ENCODE data around the gene ABHD16B.

ABHD16B gene

DNA sequence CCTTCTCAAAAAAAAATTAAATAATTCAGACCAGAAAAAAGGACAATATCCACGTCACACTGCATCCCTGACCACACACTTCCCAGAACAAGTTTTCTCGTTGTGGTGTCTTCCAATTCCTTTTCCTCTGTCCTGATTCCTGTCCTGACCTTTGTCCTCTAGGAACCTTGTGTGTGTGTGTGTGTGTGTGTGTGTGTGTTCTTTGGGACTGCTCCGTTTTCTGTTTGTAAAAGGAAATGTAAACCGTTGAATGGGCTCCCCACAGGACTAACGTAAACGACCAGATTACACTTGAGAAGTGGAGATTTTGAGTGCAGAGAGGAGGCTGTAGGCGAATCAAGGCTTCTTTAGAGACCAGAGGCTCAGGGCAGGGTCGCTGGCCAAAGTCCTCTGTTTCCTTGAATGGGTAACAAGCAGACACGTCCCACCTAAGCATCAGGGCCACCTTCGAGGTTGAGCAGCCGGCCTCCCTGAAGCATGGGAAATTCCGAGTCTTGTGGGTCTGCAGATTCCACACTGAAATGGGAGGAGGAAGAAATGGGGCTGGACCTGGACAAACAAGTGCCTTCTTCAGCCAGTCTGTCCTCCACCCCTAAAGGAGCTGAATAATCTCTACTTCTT lies 37.5 kb upstream of the ABHD16B start:
- Histone ChIP-seq H3K9me3 (ENCODE audit: insufficient read depth, low read length) (no peaks in the 10 kb centered on the region), H3K36me3 (ENCODE audit: insufficient read depth, insufficient read length, low read length) (peaks cover 7% of the 10 kb centered on the region), H3K4me3 (ENCODE audit: insufficient read length, low read depth) (no peak overlapping the region), H3K4me1 (ENCODE audit: insufficient read depth, insufficient read length) (peaks cover 31% of the 10 kb centered on the region), H3K27me3 (ENCODE audit: insufficient read depth, insufficient read length) (peaks cover 4% of the 10 kb centered on the region), H3K9ac (ENCODE audit: insufficient read length, low read depth) (no peak overlapping the region)
- TF ChIP-seq YY1 (IDR thresholded peaks at IDR 0.05; ENCODE audit: insufficient read depth, insufficient read length) (no peak), SUZ12 (IDR thresholded peaks at IDR 0.05; ENCODE audit: extremely low read depth, insufficient read depth, insufficient read length) (no peak), ZNF274 (IDR thresholded peaks at IDR 0.05; ENCODE audit: low read depth, low read length) (no peak)
- no peak for DNase-seq (ENCODE audit: low read depth, low spot score)

DNA sequence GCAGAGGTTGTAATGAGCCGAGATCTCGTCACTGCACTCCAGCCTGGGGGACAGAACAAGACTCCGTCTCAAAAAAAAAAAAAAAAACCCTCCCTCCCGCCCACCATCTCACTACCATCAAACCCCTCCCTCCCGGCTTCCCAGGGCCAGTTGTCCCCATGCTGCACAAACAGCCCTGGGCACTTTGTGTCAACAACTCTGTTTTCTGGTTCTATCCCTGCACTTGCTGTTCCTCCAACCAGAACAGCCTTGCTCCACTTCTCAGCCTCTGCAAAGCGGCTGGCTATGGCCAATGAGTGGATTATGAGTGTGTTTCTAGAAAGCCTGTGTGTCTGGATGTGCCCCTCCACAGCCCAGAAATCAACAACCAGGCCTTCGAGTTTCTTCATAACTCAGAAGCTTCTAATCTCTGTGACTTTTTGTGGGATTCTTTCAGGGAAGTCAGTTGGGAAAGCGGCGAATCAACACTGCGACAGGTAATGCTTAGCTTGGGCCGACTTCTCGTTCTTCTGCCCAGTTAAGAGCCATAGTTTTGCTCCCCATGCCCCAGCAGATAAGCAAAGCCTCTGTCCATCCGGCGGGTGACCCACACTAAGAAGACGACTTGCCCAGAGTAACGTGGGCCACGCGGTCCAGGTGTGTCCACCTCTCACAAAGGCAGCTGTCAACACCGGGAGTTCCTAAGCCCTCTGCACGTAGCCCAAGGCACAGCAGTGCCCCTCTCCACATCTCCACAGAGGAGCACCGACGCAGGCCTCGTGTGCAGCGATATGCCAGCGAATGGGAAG lies 35.8 kb upstream of the ABHD16B start:
- Histone ChIP-seq H3K9ac (ENCODE audit: insufficient read length, low read depth) (no peak overlapping the region), H3K9me3 (ENCODE audit: insufficient read depth, low read length) (no peaks in the 10 kb centered on the region), H3K4me1 (ENCODE audit: insufficient read depth, insufficient read length) (peaks cover 33% of the 10 kb centered on the region), H3K4me3 (ENCODE audit: insufficient read length, low read depth) (no peak overlapping the region), H3K36me3 (ENCODE audit: insufficient read depth, insufficient read length, low read length) (peaks cover 7% of the 10 kb centered on the region), H3K27me3 (ENCODE audit: insufficient read depth, insufficient read length) (peaks cover 18% of the 10 kb centered on the region)
- no peak for TF ChIP-seq SUZ12 (IDR thresholded peaks at IDR 0.05; ENCODE audit: extremely low read depth, insufficient read depth, insufficient read length)
- no peak for TF ChIP-seq ZNF274 (IDR thresholded peaks at IDR 0.05; ENCODE audit: low read depth, low read length)
- no peak for TF ChIP-seq YY1 (IDR thresholded peaks at IDR 0.05; ENCODE audit: insufficient read depth, insufficient read length)
- no peak for DNase-seq (ENCODE audit: low read depth, low spot score)

- no peak for DNase-seq (ENCODE audit: low read depth, low spot score)
- H3K4me1 ChIP-seq (ENCODE audit: insufficient read depth, insufficient read length) = peaks cover 33% of the 10 kb centered on the region
- no peaks in the 10 kb centered on the region for H3K9me3 ChIP-seq (ENCODE audit: insufficient read depth, low read length)
- H3K27me3 ChIP-seq (ENCODE audit: insufficient read depth, insufficient read length) = peaks cover 18% of the 10 kb centered on the region
- no peak overlapping the region for H3K4me3 ChIP-seq (ENCODE audit: insufficient read length, low read depth)
- H3K9ac ChIP-seq (ENCODE audit: insufficient read length, low read depth) = peak overlapping the region; percentile 24
- TF ChIP-seq ZNF274 (IDR thresholded peaks at IDR 0.05; ENCODE audit: low read depth, low read length) (no peak), YY1 (IDR thresholded peaks at IDR 0.05; ENCODE audit: insufficient read depth, insufficient read length) (no peak), SUZ12 (IDR thresholded peaks at IDR 0.05; ENCODE audit: extremely low read depth, insufficient read depth, insufficient read length) (no peak)
- peaks cover 7% of the 10 kb centered on the region for H3K36me3 ChIP-seq (ENCODE audit: insufficient read depth, insufficient read length, low read length)
Measured at GRCh38 chr20:63826753-63827152, 34.5 kb upstream of the ABHD16B start.

DNA sequence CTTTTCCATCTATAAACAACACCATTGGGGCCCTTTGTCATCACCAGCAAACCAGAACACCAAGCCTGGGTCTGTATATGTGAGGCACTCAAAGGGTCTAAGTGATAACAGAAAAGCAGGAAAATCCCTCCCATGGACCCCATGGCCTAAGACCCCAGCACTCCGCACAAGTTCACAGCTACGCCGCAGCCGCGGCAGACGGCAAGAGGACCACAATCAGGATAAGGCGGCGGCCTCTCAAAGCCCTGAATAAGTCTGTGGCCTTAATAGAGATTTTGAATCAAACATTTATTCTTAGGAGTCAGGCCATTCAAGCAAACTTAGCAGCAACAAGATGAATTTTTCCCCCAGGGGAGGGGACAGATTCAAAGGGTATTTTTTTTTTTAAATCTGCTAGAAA lies 33.2 kb upstream of the ABHD16B start:
- no peak for DNase-seq (ENCODE audit: low read depth, low spot score)
- H3K9me3 ChIP-seq (ENCODE audit: insufficient read depth, low read length) = no peaks in the 10 kb centered on the region
- peak overlapping the region; percentile 25 for H3K9ac ChIP-seq (ENCODE audit: insufficient read length, low read depth)
- TF ChIP-seq ZNF274 (IDR thresholded peaks at IDR 0.05; ENCODE audit: low read depth, low read length) = no peak
- TF ChIP-seq SUZ12 (IDR thresholded peaks at IDR 0.05; ENCODE audit: extremely low read depth, insufficient read depth, insufficient read length) = no peak
- peaks cover 3% of the 10 kb centered on the region for H3K36me3 ChIP-seq (ENCODE audit: insufficient read depth, insufficient read length, low read length)
- peaks cover 30% of the 10 kb centered on the region for H3K4me1 ChIP-seq (ENCODE audit: insufficient read depth, insufficient read length)
- H3K4me3 ChIP-seq (ENCODE audit: insufficient read length, low read depth) = no peak overlapping the region
- peaks cover 31% of the 10 kb centered on the region for H3K27me3 ChIP-seq (ENCODE audit: insufficient read depth, insufficient read length)

GRCh38 chr20:63828545-63828944 lies 32.8 kb upstream of the ABHD16B start:
- DNase-seq (ENCODE audit: low read depth, low spot score) = no peak
- H3K4me1 ChIP-seq (ENCODE audit: insufficient read depth, insufficient read length) = peaks cover 30% of the 10 kb centered on the region
- peaks cover 31% of the 10 kb centered on the region for H3K27me3 ChIP-seq (ENCODE audit: insufficient read depth, insufficient read length)
- peak overlapping the region; percentile 15 for H3K4me3 ChIP-seq (ENCODE audit: insufficient read length, low read depth)
- peaks cover 3% of the 10 kb centered on the region for H3K36me3 ChIP-seq (ENCODE audit: insufficient read depth, insufficient read length, low read length)
- no peaks in the 10 kb centered on the region for H3K9me3 ChIP-seq (ENCODE audit: insufficient read depth, low read length)
- peak overlapping the region; percentile 26 for H3K9ac ChIP-seq (ENCODE audit: insufficient read length, low read depth)
- no peak for TF ChIP-seq ZNF274 (IDR thresholded peaks at IDR 0.05; ENCODE audit: low read depth, low read length)
- peak; percentile 22 for TF ChIP-seq SUZ12 (IDR thresholded peaks at IDR 0.05; ENCODE audit: extremely low read depth, insufficient read depth, insufficient read length)

GRCh38 chr20:63828951-63829350 lies 32.3 kb upstream of the ABHD16B start:
- Histone ChIP-seq H3K9ac (ENCODE audit: insufficient read length, low read depth) (peak overlapping the region; percentile 38), H3K27me3 (ENCODE audit: insufficient read depth, insufficient read length) (peaks cover 31% of the 10 kb centered on the region), H3K36me3 (ENCODE audit: insufficient read depth, insufficient read length, low read length) (no peaks in the 10 kb centered on the region), H3K9me3 (ENCODE audit: insufficient read depth, low read length) (no peaks in the 10 kb centered on the region), H3K4me1 (ENCODE audit: insufficient read depth, insufficient read length) (peaks cover 26% of the 10 kb centered on the region), H3K4me3 (ENCODE audit: insufficient read length, low read depth) (peak overlapping the region; percentile 15)
- DNase-seq (ENCODE audit: low read depth, low spot score) = no peak
- TF ChIP-seq YY1 (IDR thresholded peaks at IDR 0.05; ENCODE audit: insufficient read depth, insufficient read length) (no peak), ZNF274 (IDR thresholded peaks at IDR 0.05; ENCODE audit: low read depth, low read length) (no peak), SUZ12 (IDR thresholded peaks at IDR 0.05; ENCODE audit: extremely low read depth, insufficient read depth, insufficient read length) (no peak)

DNA sequence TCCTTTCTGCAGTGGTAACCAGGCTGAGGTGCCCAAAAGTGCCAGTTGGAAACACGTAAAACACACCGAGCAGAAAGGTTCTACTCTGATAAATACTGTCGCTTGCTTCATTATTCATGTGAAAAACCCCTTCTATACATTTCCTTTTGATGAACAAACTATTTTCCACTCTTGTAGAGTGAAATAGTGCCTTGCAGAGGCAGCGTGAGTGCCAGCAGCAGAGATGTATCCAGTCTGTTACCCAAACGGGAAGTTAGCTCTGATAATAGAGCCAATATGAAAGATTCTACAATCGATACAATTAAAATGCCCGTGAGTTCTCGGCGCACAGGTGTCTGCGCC lies 31.7 kb upstream of the ABHD16B start:
- no peak for DNase-seq (ENCODE audit: low read depth, low spot score)
- TF ChIP-seq SUZ12 (IDR thresholded peaks at IDR 0.05; ENCODE audit: extremely low read depth, insufficient read depth, insufficient read length) (no peak), YY1 (IDR thresholded peaks at IDR 0.05; ENCODE audit: insufficient read depth, insufficient read length) (no peak), ZNF274 (IDR thresholded peaks at IDR 0.05; ENCODE audit: low read depth, low read length) (no peak)
- Histone ChIP-seq H3K36me3 (ENCODE audit: insufficient read depth, insufficient read length, low read length) (no peaks in the 10 kb centered on the region), H3K4me1 (ENCODE audit: insufficient read depth, insufficient read length) (peaks cover 29% of the 10 kb centered on the region), H3K9me3 (ENCODE audit: insufficient read depth, low read length) (no peaks in the 10 kb centered on the region), H3K27me3 (ENCODE audit: insufficient read depth, insufficient read length) (peaks cover 31% of the 10 kb centered on the region), H3K4me3 (ENCODE audit: insufficient read length, low read depth) (peak overlapping the region; percentile 39), H3K9ac (ENCODE audit: insufficient read length, low read depth) (peak overlapping the region; percentile 54)
